GM21576 (cell line): ENCODE results near the gene CNOT8.
A peak's percentile ranks its signal among the peaks of the same experiment; 100 is the strongest.
"Not testable (repeated sequence)": the region's sequence is repeated elsewhere in the genome, so short reads cannot be mapped to it uniquely, and the experiment has no call there.

Source experiments
- ATAC-seq: cut with Tn5 transposase; IDR thresholded peaks from one replicate; pipeline ENCODE4 v1.9.1; 2021; ENCODE audit warnings: mild to moderate bottlenecking, moderate library complexity; ENCODE audit not compliant: unreplicated experiment

Gene CNOT8

GRCh38 chr5:154834053-154834452, 24.4 kb upstream of the CNOT8 start:
- no peak for ATAC-seq

GRCh38 chr5:154835701-154836052, 22.8 kb upstream of the CNOT8 start:
- ATAC-seq: not testable (repeated sequence)

GRCh38 chr5:154836225-154836624, 22.2 kb upstream of the CNOT8 start:
- no peak for ATAC-seq

GRCh38 chr5:154837009-154837901, 21.2 kb upstream of the CNOT8 start:
- no peak for ATAC-seq

- ATAC-seq: no peak
Measured at GRCh38 chr5:154840435-154841272, 17.8 kb upstream of the CNOT8 start.

- no peak for ATAC-seq
Measured at GRCh38 chr5:154841273-154841661, 17.2 kb upstream of the CNOT8 start.

- ATAC-seq: no peak
Measured at GRCh38 chr5:154842689-154843530, 15.5 kb upstream of the CNOT8 start.

- ATAC-seq: no peak
Measured at GRCh38 chr5:154844809-154845208, 13.6 kb upstream of the CNOT8 start.

- ATAC-seq: no peak
Measured at GRCh38 chr5:154849264-154849785, 9.1 kb upstream of the CNOT8 start.

- ATAC-seq: no peak
Measured at GRCh38 chr5:154849791-154850201, 8.6 kb upstream of the CNOT8 start.

GRCh38 chr5:154850255-154851062, 8.0 kb upstream of the CNOT8 start, which contains the start of gene FAXDC2:
Gene FAXDC2 (minus strand): TSS chr5:154850603. CDS start chr5:154838178, 12,425 bp downstream.
- no peak for ATAC-seq

GRCh38 chr5:154851351-154851750, 7.1 kb upstream of the CNOT8 start:
- no peak for ATAC-seq

GRCh38 chr5:154857530-154858296, 714 bp upstream of the CNOT8 start:
- peak; percentile 60 for ATAC-seq

GRCh38 chr5:154858972-154859871, 795 bp downstream of the CNOT8 start:
- no peak for ATAC-seq

- no peak for ATAC-seq
Measured at GRCh38 chr5:154860123-154860522, 1.7 kb downstream of the CNOT8 start.

GRCh38 chr5:154860765-154861164, 2.3 kb downstream of the CNOT8 start:
- no peak for ATAC-seq

GRCh38 chr5:154861946-154862345, 3.5 kb downstream of the CNOT8 start:
- ATAC-seq: no peak

GRCh38 chr5:154862766-154863165, 4.3 kb downstream of the CNOT8 start:
- ATAC-seq: no peak
